Adrenal gland (tissue), 5 donors: ENCODE results near the gene WDR31.

ENCODE experiments used
- POLR2A ChIP-seq, 2 donors: fragments of 450-650 bp; IDR thresholded peaks; one replicate each; pipeline ENCODE4 v1.6.1; 2017; ENCODE audit warnings: antibody characterized with exemption in 2 of 2, mild to moderate bottlenecking in 2 of 2, moderate library complexity in 1 of 2
- TF ChIP-seq, protein P1 (sequence below), 6 experiments: fragments of 450-650 bp in 4 of 6; fragments of 200-600 bp in 2 of 6; sonication (generic) in 1 of 6; IDR thresholded peaks; 1 replicate in 5 of 6; 2 replicates in 1 of 6; pipeline versions ENCODE4 v1.5.1 to v1.8.0; 2016 to 2021; ENCODE audit warnings: antibody characterized with exemption in 6 of 6, mild to moderate bottlenecking in 2 of 6, moderate library complexity in 1 of 6
- donor health status: DM: no; HTN: no; CAD: no.

DNA sequence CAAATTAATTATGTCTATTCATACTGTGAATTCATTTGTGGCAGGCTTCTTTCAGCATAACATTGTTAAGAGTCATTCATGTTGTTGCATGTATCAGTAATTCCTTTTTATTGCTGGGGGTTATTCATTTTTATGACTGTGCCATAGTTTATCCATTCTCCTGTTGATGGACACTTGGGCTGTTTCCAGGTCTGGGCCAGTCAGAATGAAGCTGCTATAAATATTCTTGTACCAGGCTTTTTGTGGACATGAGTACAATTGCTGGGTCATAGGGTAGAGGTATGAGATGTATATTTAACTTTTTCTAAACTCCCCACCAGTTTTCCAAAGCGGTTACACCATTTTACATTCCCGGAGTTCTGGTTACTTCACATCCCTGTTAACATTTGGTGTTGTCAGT lies 51.0 kb downstream of the WDR31 start:
- TF ChIP-seq, protein P1, sequence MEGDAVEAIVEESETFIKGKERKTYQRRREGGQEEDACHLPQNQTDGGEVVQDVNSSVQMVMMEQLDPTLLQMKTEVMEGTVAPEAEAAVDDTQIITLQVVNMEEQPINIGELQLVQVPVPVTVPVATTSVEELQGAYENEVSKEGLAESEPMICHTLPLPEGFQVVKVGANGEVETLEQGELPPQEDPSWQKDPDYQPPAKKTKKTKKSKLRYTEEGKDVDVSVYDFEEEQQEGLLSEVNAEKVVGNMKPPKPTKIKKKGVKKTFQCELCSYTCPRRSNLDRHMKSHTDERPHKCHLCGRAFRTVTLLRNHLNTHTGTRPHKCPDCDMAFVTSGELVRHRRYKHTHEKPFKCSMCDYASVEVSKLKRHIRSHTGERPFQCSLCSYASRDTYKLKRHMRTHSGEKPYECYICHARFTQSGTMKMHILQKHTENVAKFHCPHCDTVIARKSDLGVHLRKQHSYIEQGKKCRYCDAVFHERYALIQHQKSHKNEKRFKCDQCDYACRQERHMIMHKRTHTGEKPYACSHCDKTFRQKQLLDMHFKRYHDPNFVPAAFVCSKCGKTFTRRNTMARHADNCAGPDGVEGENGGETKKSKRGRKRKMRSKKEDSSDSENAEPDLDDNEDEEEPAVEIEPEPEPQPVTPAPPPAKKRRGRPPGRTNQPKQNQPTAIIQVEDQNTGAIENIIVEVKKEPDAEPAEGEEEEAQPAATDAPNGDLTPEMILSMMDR (IDR thresholded peaks at IDR 0.05): no peak
- TF ChIP-seq POLR2A (IDR thresholded peaks at IDR 0.05): no peak
